ENCODE results near the gene CCDC24.

DNA sequence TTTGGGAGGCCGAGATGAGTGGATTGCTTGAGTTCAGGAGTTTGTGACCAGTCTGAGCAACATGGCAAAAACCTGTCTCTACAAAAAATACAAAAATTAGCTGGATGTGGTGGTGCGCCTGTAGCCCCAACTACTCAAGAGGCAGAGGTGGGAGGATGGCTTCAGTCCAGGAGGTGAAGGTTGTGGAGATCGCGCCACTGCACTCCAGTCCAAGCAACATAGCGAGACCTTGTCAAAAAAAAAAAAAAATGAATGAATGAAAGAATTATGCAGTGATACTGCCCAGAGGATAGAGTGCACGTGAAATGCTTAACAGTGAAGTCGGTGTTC is 22.0 kb upstream of the CCDC24 start:
- TF ChIP-seq, protein P1, sequence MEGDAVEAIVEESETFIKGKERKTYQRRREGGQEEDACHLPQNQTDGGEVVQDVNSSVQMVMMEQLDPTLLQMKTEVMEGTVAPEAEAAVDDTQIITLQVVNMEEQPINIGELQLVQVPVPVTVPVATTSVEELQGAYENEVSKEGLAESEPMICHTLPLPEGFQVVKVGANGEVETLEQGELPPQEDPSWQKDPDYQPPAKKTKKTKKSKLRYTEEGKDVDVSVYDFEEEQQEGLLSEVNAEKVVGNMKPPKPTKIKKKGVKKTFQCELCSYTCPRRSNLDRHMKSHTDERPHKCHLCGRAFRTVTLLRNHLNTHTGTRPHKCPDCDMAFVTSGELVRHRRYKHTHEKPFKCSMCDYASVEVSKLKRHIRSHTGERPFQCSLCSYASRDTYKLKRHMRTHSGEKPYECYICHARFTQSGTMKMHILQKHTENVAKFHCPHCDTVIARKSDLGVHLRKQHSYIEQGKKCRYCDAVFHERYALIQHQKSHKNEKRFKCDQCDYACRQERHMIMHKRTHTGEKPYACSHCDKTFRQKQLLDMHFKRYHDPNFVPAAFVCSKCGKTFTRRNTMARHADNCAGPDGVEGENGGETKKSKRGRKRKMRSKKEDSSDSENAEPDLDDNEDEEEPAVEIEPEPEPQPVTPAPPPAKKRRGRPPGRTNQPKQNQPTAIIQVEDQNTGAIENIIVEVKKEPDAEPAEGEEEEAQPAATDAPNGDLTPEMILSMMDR (IDR thresholded peaks at IDR 0.05), result no peak
- TF ChIP-seq, protein P2, sequence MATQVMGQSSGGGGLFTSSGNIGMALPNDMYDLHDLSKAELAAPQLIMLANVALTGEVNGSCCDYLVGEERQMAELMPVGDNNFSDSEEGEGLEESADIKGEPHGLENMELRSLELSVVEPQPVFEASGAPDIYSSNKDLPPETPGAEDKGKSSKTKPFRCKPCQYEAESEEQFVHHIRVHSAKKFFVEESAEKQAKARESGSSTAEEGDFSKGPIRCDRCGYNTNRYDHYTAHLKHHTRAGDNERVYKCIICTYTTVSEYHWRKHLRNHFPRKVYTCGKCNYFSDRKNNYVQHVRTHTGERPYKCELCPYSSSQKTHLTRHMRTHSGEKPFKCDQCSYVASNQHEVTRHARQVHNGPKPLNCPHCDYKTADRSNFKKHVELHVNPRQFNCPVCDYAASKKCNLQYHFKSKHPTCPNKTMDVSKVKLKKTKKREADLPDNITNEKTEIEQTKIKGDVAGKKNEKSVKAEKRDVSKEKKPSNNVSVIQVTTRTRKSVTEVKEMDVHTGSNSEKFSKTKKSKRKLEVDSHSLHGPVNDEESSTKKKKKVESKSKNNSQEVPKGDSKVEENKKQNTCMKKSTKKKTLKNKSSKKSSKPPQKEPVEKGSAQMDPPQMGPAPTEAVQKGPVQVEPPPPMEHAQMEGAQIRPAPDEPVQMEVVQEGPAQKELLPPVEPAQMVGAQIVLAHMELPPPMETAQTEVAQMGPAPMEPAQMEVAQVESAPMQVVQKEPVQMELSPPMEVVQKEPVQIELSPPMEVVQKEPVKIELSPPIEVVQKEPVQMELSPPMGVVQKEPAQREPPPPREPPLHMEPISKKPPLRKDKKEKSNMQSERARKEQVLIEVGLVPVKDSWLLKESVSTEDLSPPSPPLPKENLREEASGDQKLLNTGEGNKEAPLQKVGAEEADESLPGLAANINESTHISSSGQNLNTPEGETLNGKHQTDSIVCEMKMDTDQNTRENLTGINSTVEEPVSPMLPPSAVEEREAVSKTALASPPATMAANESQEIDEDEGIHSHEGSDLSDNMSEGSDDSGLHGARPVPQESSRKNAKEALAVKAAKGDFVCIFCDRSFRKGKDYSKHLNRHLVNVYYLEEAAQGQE (IDR thresholded peaks at IDR 0.05; ENCODE audit: insufficient read depth in 1 of 2, low read depth in 2 of 2, low read length in 1 of 2), result no peak

All from Panc1 (cell line).